OCI-LY1 (cell line): ENCODE measurements around the gene ATP7B.

ENCODE experiments used
- H2AFZ ChIP-seq: fragments of 200-600 bp; sonication (generic), shearing (Covaris generic); 2 replicates; pipeline ENCODE4 v1.6.0; 2014; ENCODE audit warnings: antibody characterized with exemption, mild to moderate bottlenecking, low read length
- H3F3A ChIP-seq: fragments of 200-600 bp; sonication (generic), shearing (Covaris generic); 2 replicates; pipeline ENCODE4 v1.6.0; 2014; ENCODE audit warnings: mild to moderate bottlenecking, antibody characterized with exemption, low read length, moderate library complexity; ENCODE audit not compliant: insufficient read depth
- H3K27ac ChIP-seq: fragments of 200-600 bp; sonication (generic); 2 replicates; pipeline ENCODE4 v1.5.1; 2014; ENCODE audit warnings: low read length, mixed run types, mild to moderate bottlenecking, low read depth; ENCODE audit not compliant: poor library complexity, severe bottlenecking
- H3K27me3 ChIP-seq: fragments of 200-600 bp; sonication (generic); 2 replicates; pipeline ENCODE4 v1.6.0; 2014; ENCODE audit warnings: antibody characterized with exemption, mild to moderate bottlenecking, low read length, moderate library complexity; ENCODE audit not compliant: insufficient read depth
- H3K36me3 ChIP-seq: fragments of 200-600 bp; sonication (generic); 2 replicates; pipeline ENCODE4 v1.6.1; 2014; ENCODE audit warnings: mild to moderate bottlenecking, antibody characterized with exemption, low read length, moderate library complexity, mixed read lengths; ENCODE audit not compliant: insufficient read depth
- H3K4me1 ChIP-seq: fragments of 200-600 bp; sonication (generic); 2 replicates; pipeline ENCODE4 v1.5.1; 2014; ENCODE audit warnings: mild to moderate bottlenecking, low read length, moderate library complexity; ENCODE audit not compliant: insufficient read depth, severe bottlenecking
- H3K4me2 ChIP-seq: fragments of 200-600 bp; sonication (generic), shearing (Covaris generic); 2 replicates; pipeline ENCODE4 v1.6.1; 2014; ENCODE audit warnings: low read length
- H3K4me3 ChIP-seq: fragments of 200-600 bp; sonication (generic); 2 replicates; pipeline ENCODE4 v1.5.1; 2014; ENCODE audit warnings: low read length, low read depth, mild to moderate bottlenecking, mixed read lengths; ENCODE audit not compliant: poor library complexity, severe bottlenecking
- H3K79me2 ChIP-seq: fragments of 200-600 bp; shearing (Covaris generic); 2 replicates; pipeline ENCODE4 v1.6.1; 2016; ENCODE audit warnings: mixed run types, low read length, mixed read lengths; ENCODE audit not compliant: insufficient read depth
- H3K9ac ChIP-seq: fragments of 200-600 bp; sonication (generic), shearing (Covaris generic); 2 replicates; pipeline ENCODE4 v1.6.1; 2014; ENCODE audit warnings: mild to moderate bottlenecking, low read length, mixed read lengths
- H3K9me2 ChIP-seq: fragments of 200-600 bp; sonication (generic), shearing (Covaris generic); 2 replicates; pipeline ENCODE4 v1.6.1; 2014; ENCODE audit warnings: low read depth, mild to moderate bottlenecking, low read length, mixed read lengths
- H3K9me3 ChIP-seq: fragments of 200-600 bp; shearing (Covaris generic); 2 replicates; pipeline ENCODE4 v1.6.1; 2014; ENCODE audit warnings: low read length, mixed read lengths
- H4K20me1 ChIP-seq: fragments of 200-600 bp; sonication (generic), shearing (Covaris generic); 2 replicates; pipeline ENCODE4 v1.6.0; 2016; ENCODE audit warnings: mild to moderate bottlenecking, low read length; ENCODE audit not compliant: insufficient read depth
- EZH2 ChIP-seq: fragments of 200-600 bp; sonication (generic), shearing (Covaris generic); IDR thresholded peaks from 2 replicates; pipeline ENCODE4 v1.8.0; 2017; ENCODE audit warnings: borderline replicate concordance, mixed run types, mild to moderate bottlenecking, antibody characterized with exemption, low read length, moderate library complexity, mixed read lengths
- TF ChIP-seq, protein P1 (sequence below): fragments of 200-600 bp; sonication (generic), shearing (Covaris generic); IDR thresholded peaks from 2 replicates; pipeline ENCODE4 v1.5.1; 2017; ENCODE audit warnings: mild to moderate bottlenecking, antibody characterized with exemption, low read length, moderate library complexity, mixed read lengths

The ATP7B gene

DNA sequence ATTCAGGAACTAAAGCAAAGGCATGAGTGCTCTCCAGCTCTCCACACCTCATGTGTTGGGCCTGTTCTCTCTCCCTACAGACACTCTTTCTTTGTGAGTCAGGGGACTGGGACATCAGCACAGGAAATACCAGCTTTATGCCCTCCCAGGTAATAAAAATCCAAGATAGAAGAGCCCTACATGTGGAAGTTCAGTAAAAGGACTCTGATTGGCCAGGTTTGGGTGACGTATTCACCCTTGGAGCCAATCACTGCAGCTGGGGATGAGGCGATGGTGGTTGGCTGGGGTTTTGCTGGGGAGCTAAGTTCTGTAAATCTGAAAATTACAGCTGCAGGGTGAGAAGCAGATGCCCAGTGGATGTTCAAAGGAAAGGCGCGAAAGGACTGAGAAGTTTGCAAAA is 117.0 kb downstream of the ATP7B start:
- H2AFZ ChIP-seq: no peak overlapping the region
- no peaks in the 10 kb centered on the region for H3K9me2 ChIP-seq
- no peak for TF ChIP-seq EZH2
- TF ChIP-seq, protein P1, sequence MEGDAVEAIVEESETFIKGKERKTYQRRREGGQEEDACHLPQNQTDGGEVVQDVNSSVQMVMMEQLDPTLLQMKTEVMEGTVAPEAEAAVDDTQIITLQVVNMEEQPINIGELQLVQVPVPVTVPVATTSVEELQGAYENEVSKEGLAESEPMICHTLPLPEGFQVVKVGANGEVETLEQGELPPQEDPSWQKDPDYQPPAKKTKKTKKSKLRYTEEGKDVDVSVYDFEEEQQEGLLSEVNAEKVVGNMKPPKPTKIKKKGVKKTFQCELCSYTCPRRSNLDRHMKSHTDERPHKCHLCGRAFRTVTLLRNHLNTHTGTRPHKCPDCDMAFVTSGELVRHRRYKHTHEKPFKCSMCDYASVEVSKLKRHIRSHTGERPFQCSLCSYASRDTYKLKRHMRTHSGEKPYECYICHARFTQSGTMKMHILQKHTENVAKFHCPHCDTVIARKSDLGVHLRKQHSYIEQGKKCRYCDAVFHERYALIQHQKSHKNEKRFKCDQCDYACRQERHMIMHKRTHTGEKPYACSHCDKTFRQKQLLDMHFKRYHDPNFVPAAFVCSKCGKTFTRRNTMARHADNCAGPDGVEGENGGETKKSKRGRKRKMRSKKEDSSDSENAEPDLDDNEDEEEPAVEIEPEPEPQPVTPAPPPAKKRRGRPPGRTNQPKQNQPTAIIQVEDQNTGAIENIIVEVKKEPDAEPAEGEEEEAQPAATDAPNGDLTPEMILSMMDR: no peak
- no peak overlapping the region for H3K9ac ChIP-seq
- H3K79me2 ChIP-seq: no peaks in the 10 kb centered on the region
- no peaks in the 10 kb centered on the region for H3K9me3 ChIP-seq
- H3K4me1 ChIP-seq: no peaks in the 10 kb centered on the region
- H3K27me3 ChIP-seq: no peaks in the 10 kb centered on the region
- H3K36me3 ChIP-seq: no peaks in the 10 kb centered on the region
- no peaks in the 10 kb centered on the region for H4K20me1 ChIP-seq
- H3F3A ChIP-seq: no peaks in the 10 kb centered on the region
- H3K4me3 ChIP-seq: no peak overlapping the region
- no peak overlapping the region for H3K27ac ChIP-seq
- no peak overlapping the region for H3K4me2 ChIP-seq

DNA sequence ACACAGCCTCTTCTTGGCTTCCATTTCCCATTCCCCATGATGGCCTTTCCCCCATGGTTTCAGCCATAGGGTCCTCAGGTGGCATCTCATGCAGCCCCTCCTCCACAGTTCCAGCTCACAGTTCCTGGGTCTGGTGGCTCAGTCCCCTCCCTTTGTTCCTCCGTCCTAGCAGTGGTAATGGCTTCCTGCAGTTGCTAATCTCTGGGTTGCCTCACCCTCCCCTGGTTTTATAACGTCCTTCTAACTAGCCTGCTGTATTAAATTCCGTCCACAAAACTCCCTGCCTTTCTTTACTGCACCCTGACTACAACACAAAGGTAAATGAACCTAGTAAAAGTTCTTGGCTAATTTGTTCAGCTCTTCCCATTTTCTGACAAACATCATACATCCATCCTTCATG is 118.6 kb downstream of the ATP7B start:
- no peaks in the 10 kb centered on the region for H3K36me3 ChIP-seq
- H3K4me1 ChIP-seq: no peaks in the 10 kb centered on the region
- H3K79me2 ChIP-seq: no peaks in the 10 kb centered on the region
- H3K9me2 ChIP-seq: no peaks in the 10 kb centered on the region
- H3F3A ChIP-seq: no peaks in the 10 kb centered on the region
- H3K9ac ChIP-seq: no peak overlapping the region
- H3K4me2 ChIP-seq: no peak overlapping the region
- no peaks in the 10 kb centered on the region for H3K9me3 ChIP-seq
- no peak for TF ChIP-seq EZH2
- TF ChIP-seq, protein P1: no peak
- no peaks in the 10 kb centered on the region for H4K20me1 ChIP-seq
- no peak overlapping the region for H3K27ac ChIP-seq
- no peaks in the 10 kb centered on the region for H3K27me3 ChIP-seq
- H2AFZ ChIP-seq: no peak overlapping the region
- no peak overlapping the region for H3K4me3 ChIP-seq

DNA sequence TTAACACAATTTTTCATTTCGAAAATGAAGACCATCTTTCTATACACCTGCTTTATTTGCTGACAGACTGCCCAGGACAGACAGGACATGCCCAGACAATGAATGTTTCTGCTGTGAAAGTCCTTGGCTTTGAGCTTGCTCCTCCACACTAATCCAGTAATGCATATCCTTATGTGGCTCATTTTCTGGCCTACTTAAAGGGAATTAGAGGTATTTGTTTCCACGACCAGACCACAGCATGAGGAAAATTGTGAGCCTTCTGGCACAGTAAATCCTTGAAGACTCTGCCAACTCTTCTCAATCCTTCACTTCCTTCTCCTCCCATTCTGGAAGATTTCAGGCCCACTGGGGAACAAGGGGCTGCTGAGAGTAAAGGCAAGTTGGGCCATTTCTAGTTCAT is 123.8 kb downstream of the ATP7B start:
- H4K20me1 ChIP-seq: no peaks in the 10 kb centered on the region

More for the DNA sequence above, 123.8 kb downstream of the ATP7B start:
- H3F3A ChIP-seq: no peaks in the 10 kb centered on the region
- H3K4me2 ChIP-seq: no peak overlapping the region
- H3K4me3 ChIP-seq: no peak overlapping the region
- no peak for TF ChIP-seq EZH2
- TF ChIP-seq, protein P1: no peak
- H3K9ac ChIP-seq: no peak overlapping the region
- H3K27me3 ChIP-seq: peaks cover 4% of the 10 kb centered on the region; the same call in 1 of the 2 replicates
- no peaks in the 10 kb centered on the region for H3K9me2 ChIP-seq
- no peak overlapping the region for H3K27ac ChIP-seq
- H3K4me1 ChIP-seq: no peaks in the 10 kb centered on the region
- H3K36me3 ChIP-seq: no peaks in the 10 kb centered on the region
- H3K79me2 ChIP-seq: no peaks in the 10 kb centered on the region
- peaks cover 8% of the 10 kb centered on the region for H3K9me3 ChIP-seq
- H2AFZ ChIP-seq: no peak overlapping the region
